BE2C (cell line): Measurements from ENCODE around the gene ACTRT2.

Experiments used
- DNase-seq: peaks from one replicate; pipeline ENCODE4 v3.0.0-alpha.2; 2020
- H3K27me3 ChIP-seq: fragments of 250-450 bp; sonication (Bioruptor Pico); 2 replicates; pipeline ENCODE4 v1.5.1; 2020; ENCODE audit warnings: mild to moderate bottlenecking
- H3K36me3 ChIP-seq: fragments of 250-450 bp; sonication (Bioruptor Pico); 2 replicates; pipeline ENCODE4 v1.5.1; 2020; ENCODE audit warnings: mild to moderate bottlenecking
- H3K4me1 ChIP-seq: fragments of 250-450 bp; sonication (Bioruptor Pico); 2 replicates; pipeline ENCODE4 v1.5.1; 2020
- H3K4me3 ChIP-seq: 2 replicates; pipeline ENCODE4 v1.5.1; 2011; ENCODE audit warnings: low read depth, low read length
- H3K9me3 ChIP-seq: fragments of 250-450 bp; sonication (Bioruptor Pico); 2 replicates; pipeline ENCODE4 v1.5.1; 2020
- CTCF ChIP-seq: IDR thresholded peaks from 2 replicates; pipeline ENCODE4 v1.5.1; 2012; ENCODE audit warnings: mild to moderate bottlenecking, low read depth, low read length

ACTRT2 gene

GRCh38 chr1:3014050-3014440 lies 7.2 kb upstream of the ACTRT2 start:
- Histone ChIP-seq H3K27me3 (peaks cover 7% of the 10 kb centered on the region; the same call in 1 of the 2 replicates), H3K4me1 (no peaks in the 10 kb centered on the region), H3K36me3 (no peaks in the 10 kb centered on the region), H3K9me3 (no peaks in the 10 kb centered on the region), H3K4me3 (no peak overlapping the region)
- TF ChIP-seq CTCF: no peak
- DNase-seq: no peak

DNA sequence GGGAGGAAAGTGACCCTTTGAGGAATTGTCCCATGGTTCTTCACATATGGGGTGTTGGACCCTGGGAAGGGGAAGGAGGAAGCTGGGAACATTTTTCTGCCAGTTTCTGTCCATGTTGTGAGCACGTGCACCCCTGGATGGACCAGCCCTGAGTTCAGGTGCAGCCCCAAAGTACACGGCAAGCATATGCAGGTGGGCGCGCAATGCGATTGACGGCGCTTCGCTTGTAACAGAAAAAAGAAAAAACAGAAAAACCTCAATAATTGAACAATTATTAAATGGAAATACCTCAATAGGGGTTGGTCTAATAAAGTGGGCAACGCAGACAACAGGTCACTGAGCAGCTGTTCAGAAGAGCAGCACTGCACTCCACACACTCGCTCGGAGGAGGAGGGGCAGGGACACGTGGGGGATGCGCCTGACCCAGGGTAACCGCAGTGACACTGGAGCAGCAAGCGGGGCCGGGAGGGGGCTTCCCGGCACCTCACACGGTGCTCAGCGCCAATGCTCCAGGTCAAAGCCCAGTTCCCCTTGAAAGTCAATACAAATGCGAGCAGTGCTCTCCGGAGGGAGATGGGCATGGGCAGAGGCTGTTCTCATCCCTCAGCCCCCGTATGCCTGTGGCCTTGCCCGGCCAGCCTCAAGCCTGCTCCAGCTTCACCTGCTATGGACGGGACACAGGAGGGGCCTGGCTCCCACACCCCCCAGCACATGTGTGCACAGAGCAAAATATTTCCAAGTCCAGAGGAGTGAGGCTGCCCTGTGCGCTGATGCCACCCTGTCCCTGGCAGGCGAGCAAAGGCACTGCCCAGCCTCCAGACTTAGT lies 6.6 kb upstream of the ACTRT2 start:
- no peak for TF ChIP-seq CTCF
- Histone ChIP-seq H3K36me3 (no peaks in the 10 kb centered on the region), H3K4me3 (no peak overlapping the region), H3K4me1 (no peaks in the 10 kb centered on the region), H3K27me3 (peaks cover 7% of the 10 kb centered on the region; the same call in 1 of the 2 replicates), H3K9me3 (no peaks in the 10 kb centered on the region)
- DNase-seq: no peak

- Histone ChIP-seq H3K36me3 (no peaks in the 10 kb centered on the region), H3K4me1 (no peaks in the 10 kb centered on the region), H3K27me3 (peaks cover 7% of the 10 kb centered on the region; the same call in 1 of the 2 replicates), H3K9me3 (no peaks in the 10 kb centered on the region), H3K4me3 (no peak overlapping the region)
- no peak for DNase-seq
- no peak for TF ChIP-seq CTCF
Observed at GRCh38 chr1:3015269-3015635, 6.0 kb upstream of the ACTRT2 start.

DNA sequence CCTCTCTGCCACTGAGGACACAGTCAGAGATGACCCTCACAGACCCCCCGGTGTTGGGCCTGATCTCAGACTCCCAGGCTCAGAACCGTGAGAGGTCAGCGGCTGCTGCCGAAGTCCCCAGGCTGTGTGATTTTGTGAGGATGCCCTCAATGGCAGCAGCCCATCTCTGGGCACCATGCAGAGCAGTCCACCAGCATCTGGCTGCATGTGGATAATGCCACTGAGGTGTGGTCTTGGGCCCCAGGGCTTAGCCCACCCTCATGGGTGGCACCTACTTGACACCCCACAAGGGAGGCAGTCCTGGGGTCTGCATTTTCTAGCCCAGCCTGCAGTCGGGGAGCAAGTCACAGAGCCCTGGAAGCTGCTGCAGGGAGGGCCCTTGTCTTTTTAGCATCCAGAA lies 5.5 kb upstream of the ACTRT2 start:
- Histone ChIP-seq H3K36me3 (no peaks in the 10 kb centered on the region), H3K4me1 (no peaks in the 10 kb centered on the region), H3K9me3 (no peaks in the 10 kb centered on the region), H3K4me3 (no peak overlapping the region), H3K27me3 (peaks cover 7% of the 10 kb centered on the region; the same call in 1 of the 2 replicates)
- no peak for DNase-seq
- TF ChIP-seq CTCF: no peak

DNA sequence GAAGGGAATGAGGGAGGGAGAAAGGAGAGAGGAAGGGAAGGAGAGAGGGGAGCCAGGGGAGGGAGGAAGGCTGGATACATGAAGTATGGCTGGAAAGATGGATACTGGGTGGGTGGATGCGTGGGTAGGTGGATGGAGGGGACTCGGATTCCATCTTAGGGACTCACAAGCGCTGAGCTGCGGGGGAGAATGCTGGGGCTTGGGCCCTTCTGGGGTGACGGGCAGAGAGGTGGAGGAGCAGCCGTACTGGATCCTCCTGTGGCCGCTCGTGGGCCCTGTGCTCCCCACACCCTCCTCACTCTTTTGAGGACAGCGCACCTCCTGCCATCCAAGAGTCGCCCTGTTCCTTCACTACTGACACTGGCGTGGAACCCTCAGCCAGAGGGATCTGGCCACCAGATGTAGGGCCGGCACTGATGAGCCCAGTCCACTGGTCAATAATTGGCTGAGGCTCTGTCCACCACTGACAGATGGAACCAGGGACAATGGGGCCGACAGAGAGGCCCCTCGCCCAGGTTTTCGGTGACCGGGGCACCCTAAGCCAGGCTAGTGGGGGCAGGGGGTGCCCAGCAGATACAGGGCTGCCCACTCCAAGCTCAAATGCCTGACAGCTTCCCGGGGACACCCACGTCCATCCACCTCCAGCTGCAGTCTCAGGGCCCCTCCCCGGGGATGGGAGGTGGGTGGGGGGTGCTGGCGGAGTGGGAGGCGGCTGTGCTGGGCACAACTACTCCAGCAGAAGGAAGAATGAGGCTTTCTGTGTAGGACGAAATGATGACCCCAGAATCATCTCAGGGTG lies 4.4 kb upstream of the ACTRT2 start:
- Histone ChIP-seq H3K27me3 (peaks cover 7% of the 10 kb centered on the region; the same call in 1 of the 2 replicates), H3K4me3 (no peak overlapping the region), H3K4me1 (no peaks in the 10 kb centered on the region), H3K9me3 (no peaks in the 10 kb centered on the region), H3K36me3 (no peaks in the 10 kb centered on the region)
- DNase-seq: no peak
- no peak for TF ChIP-seq CTCF
